Keratinocyte (primary cell): Measurements from ENCODE around the gene FICD.

Experiments used
- CTCF ChIP-seq, 3 experiments: IDR thresholded peaks in 1 of 3; conservative IDR thresholded peaks in 1 of 3; optimal IDR thresholded peaks in 1 of 3; 2 replicates in 2 of 3; 3 replicates in 1 of 3; pipeline versions ENCODE3 to v1.5.1; 2011; ENCODE audit warnings: low read length in 3 of 3, mild to moderate bottlenecking in 3 of 3, moderate library complexity in 2 of 3, control low read depth in 1 of 3, inconsistent platforms in 1 of 3; ENCODE audit not compliant: insufficient read depth in 2 of 3; ENCODE audit errors: extremely low read depth in 1 of 3
- EZH2 ChIP-seq: IDR thresholded peaks from one replicate; pipeline ENCODE4 v1.6.1; 2012; ENCODE audit warnings: inconsistent platforms, mild to moderate bottlenecking, low read length, moderate library complexity

GRCh38 chr12:108515916-108516315, 839 bp downstream of the FICD start:
- TF ChIP-seq CTCF (optimal IDR thresholded peaks at IDR 0.05 in 1 of 3, IDR thresholded peaks at IDR 0.05 in 1 of 3, conservative IDR thresholded peaks at IDR 0.05 in 1 of 3; ENCODE audit: extremely low read depth in 1 of 3, insufficient read depth in 2 of 3, low read length in 3 of 3) (no peak), EZH2 (no peak)
